Spleen (tissue), 11 donors: Measurements from ENCODE around the gene TRIM32. TPM values are rescaled to one million over a fixed set of nuclear protein-coding genes. Genes with fewer than 3 reads are reported as not detected.

Source experiments
- DNase-seq: peaks from one replicate; pipeline ENCODE4 v3.0.0-alpha.2; 2020
- H3K27ac ChIP-seq, 8 donors: fragments of 200-600 bp; sonication (generic) in 7 of 8; 1 replicate in 4 of 8; 2 replicates in 4 of 8; pipeline versions ENCODE4 v1.5.0 to v1.8.0; 2016 to 2021; ENCODE audit warnings: inconsistent platforms in 4 of 8, mild to moderate bottlenecking in 4 of 8, moderate library complexity in 1 of 8
- H3K27me3 ChIP-seq, 7 donors: fragments of 200-600 bp; sonication (generic) in 6 of 7; replicated peaks in 1 of 7; 1 replicate in 4 of 7; 2 replicates in 3 of 7; pipeline versions ENCODE4 v1.5.0 to v1.8.0; 2016 to 2021; ENCODE audit warnings: inconsistent platforms in 3 of 7, mild to moderate bottlenecking in 1 of 7
- H3K36me3 ChIP-seq, 6 donors: fragments of 200-600 bp; sonication (generic) in 5 of 6; 1 replicate in 4 of 6; 2 replicates in 2 of 6; pipeline versions ENCODE4 v1.5.0 to v1.8.0; 2016 to 2021; ENCODE audit warnings: inconsistent platforms in 2 of 6
- H3K4me1 ChIP-seq, 6 donors: fragments of 200-600 bp; sonication (generic) in 5 of 6; 1 replicate in 3 of 6; 2 replicates in 3 of 6; pipeline versions ENCODE4 v1.5.0 to v1.8.0; 2016 to 2021; ENCODE audit warnings: inconsistent platforms in 3 of 6
- H3K4me3 ChIP-seq, 8 donors: fragments of 200-600 bp; sonication (generic) in 7 of 8; 1 replicate in 4 of 8; 2 replicates in 4 of 8; pipeline versions ENCODE4 v1.5.0 to v1.8.0; 2016 to 2021; ENCODE audit warnings: inconsistent platforms in 4 of 8, mild to moderate bottlenecking in 4 of 8, moderate library complexity in 2 of 8
- H3K9me3 ChIP-seq, 8 donors: fragments of 200-600 bp; sonication (generic) in 7 of 8; 1 replicate in 4 of 8; 2 replicates in 4 of 8; pipeline versions ENCODE4 v1.5.0 to v1.8.0; 2016 to 2021; ENCODE audit warnings: inconsistent platforms in 4 of 8
- POLR2A ChIP-seq, 3 donors: fragments of 450-650 bp; IDR thresholded peaks; one replicate each; pipeline ENCODE4 v1.5.1; 2017; ENCODE audit warnings: antibody characterized with exemption in 3 of 3, mild to moderate bottlenecking in 1 of 3
- POLR2AphosphoS5 ChIP-seq, 3 donors: sonication (generic); formaldehyde crosslinking; IDR thresholded peaks; one replicate each; pipeline ENCODE4 v1.5.1; 2017; ENCODE audit warnings: antibody characterized with exemption in 3 of 3
- WGBS, 5 donors: extraction: QIAGEN DNeasy Blood & Tissue Kit in 3 of 5; methylation state at CpG; one replicate each; pipeline versions ENCODE4 v1.1.5 to v1.1.7; 2013 to 2018; 5-methylcytosine and 5-hydroxymethylcytosine counted together
- intact Hi-C: fragments of 100-400 bp; cut with DNase I; formaldehyde crosslinking; loops from one replicate; pipeline ENCODE4 v1.15.0; 2023; ENCODE audit warnings: low total_unique reads
- polyA plus RNA-seq, 3 donors: library from polyadenylated mRNA; stranded (reverse); fragments of 200-250 nt; gene quantifications; one replicate each; pipeline ENCODE4 v1.2.1, GENCODE V29; 2013
- total RNA-seq, 7 donors: library from RNA; depleted of rRNA in 3 of 7; stranded (reverse); fragments of >200 nt in 3 of 7; fragmentation: NEBNext Ultra II Directional in 4 of 7; extraction: Animal tissue kit (Norgen Biotek cat#: 25700) in 4 of 7; gene quantifications; one replicate each; pipeline versions ENCODE4 v1.1.0 to v1.2.1, GENCODE V29; 2016 to 2021
- TF ChIP-seq, protein P1 (sequence below), 11 experiments: fragments of 200-600 bp in 7 of 11; fragments of 450-650 bp in 4 of 11; sonication (generic) in 4 of 11; IDR thresholded peaks in 8 of 11; conservative IDR thresholded peaks in 3 of 11; 1 replicate in 7 of 11; 2 replicates in 4 of 11; pipeline versions ENCODE4 v1.4.0 to v1.8.0; 2016 to 2021; ENCODE audit warnings: antibody characterized with exemption in 11 of 11, inconsistent platforms in 4 of 11, mild to moderate bottlenecking in 1 of 11
- donor health status: healthy with polysubstance abuse.
- donor health status: DM: no; HTN: no; CAD: no; lungs with moderate emphysema.
- donor health status: DM: no; HTN: no; CAD: no.
- donor health status: Bipolar disorder and iron deficiency.
- donor health status: healthy.
- donor health status: DM: no; HTN: no; CAD: no.
- donor health status: DM: yes; HTN: yes; CAD: no.

TRIM32 gene
- total and polyA plus RNA-seq, 10 donors: 3.1 to 22.1 (median 17.2) TPM

DNA sequence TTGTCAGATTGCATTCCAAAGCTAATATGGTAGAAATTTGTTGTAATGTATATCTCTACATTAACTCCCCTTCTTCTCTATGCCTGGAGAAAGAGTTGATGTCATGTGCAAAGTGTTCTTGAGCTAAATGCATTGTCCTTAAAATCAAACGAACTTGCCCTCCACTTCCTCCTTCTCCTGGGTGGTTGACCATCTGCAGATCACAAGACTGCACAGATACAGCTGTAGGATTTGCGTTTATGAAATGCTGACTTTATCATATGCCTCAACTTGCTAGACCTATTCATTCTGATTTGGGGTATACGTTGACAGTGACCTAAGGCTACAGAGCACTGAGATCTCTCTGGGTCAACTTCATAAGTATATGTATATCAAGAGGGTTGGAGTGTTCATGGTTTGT, 8.3 kb downstream of the TRIM32 start:
- H3K4me1 ChIP-seq: peaks cover 0 to 48% (median 26%) of the 10 kb centered on the region in 6 donors
- WGBS, 5 donors: 11 to 48% (median 34%) methylated on average over 3 of the region's 3 CpGs
- H3K27me3 ChIP-seq: no peaks in the 10 kb centered on the region

DNA sequence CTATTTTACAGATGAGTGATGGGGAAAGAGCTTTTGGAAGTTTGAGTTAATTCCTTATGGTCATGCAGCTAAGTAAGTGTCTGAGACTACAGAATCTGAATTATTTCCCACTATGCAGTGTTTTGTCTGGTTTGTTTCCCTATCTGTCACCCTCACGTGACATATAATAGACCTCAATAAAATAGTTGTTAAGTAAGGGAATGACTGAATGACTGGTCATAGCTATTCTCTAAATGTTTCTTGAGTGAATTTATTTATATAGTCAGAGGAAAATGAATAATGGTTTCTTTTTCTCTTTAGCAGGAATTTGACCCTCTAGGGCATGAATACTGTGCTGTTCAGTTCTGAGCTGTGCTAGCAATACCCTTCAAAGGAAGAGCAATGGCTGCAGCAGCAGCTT, 10.3 kb downstream of the TRIM32 start:
- 76 to 83% (median 78%) methylated on average over 1 of the region's 1 CpG for WGBS, 5 donors
- Histone ChIP-seq H3K27me3 (no peaks in the 10 kb centered on the region), H3K36me3 (peaks cover 5 to 38% (median 24%) of the 10 kb centered on the region in 6 donors), H3K27ac (no peak overlapping the region), H3K4me3 (no peak overlapping the region), H3K9me3 (no peaks in the 10 kb centered on the region), H3K4me1 (peaks cover 0 to 31% (median 15%) of the 10 kb centered on the region in 6 donors)
- TF ChIP-seq, protein P1, sequence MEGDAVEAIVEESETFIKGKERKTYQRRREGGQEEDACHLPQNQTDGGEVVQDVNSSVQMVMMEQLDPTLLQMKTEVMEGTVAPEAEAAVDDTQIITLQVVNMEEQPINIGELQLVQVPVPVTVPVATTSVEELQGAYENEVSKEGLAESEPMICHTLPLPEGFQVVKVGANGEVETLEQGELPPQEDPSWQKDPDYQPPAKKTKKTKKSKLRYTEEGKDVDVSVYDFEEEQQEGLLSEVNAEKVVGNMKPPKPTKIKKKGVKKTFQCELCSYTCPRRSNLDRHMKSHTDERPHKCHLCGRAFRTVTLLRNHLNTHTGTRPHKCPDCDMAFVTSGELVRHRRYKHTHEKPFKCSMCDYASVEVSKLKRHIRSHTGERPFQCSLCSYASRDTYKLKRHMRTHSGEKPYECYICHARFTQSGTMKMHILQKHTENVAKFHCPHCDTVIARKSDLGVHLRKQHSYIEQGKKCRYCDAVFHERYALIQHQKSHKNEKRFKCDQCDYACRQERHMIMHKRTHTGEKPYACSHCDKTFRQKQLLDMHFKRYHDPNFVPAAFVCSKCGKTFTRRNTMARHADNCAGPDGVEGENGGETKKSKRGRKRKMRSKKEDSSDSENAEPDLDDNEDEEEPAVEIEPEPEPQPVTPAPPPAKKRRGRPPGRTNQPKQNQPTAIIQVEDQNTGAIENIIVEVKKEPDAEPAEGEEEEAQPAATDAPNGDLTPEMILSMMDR (IDR thresholded peaks at IDR 0.05 in 8 of 11, conservative IDR thresholded peaks at IDR 0.05 in 3 of 11): no peak
- TF ChIP-seq POLR2AphosphoS5 (IDR thresholded peaks at IDR 0.05) (no peak), POLR2A (IDR thresholded peaks at IDR 0.05) (no peak)
- no peak for DNase-seq
- intact Hi-C loops: no loop called here

More for the DNA sequence above, 8.3 kb downstream of the TRIM32 start:
- no peak for DNase-seq
- intact Hi-C loops: no loop called here
- no peak for TF ChIP-seq POLR2AphosphoS5 (IDR thresholded peaks at IDR 0.05)
- TF ChIP-seq, protein P1 (IDR thresholded peaks at IDR 0.05 in 8 of 11, conservative IDR thresholded peaks at IDR 0.05 in 3 of 11): no peak
- TF ChIP-seq POLR2A (IDR thresholded peaks at IDR 0.05): no peak
- H3K36me3 ChIP-seq: peaks cover 5 to 32% (median 24%) of the 10 kb centered on the region in 6 donors
- H3K4me3 ChIP-seq: no peak overlapping the region
- no peak overlapping the region for H3K27ac ChIP-seq
- no peaks in the 10 kb centered on the region for H3K9me3 ChIP-seq

DNA sequence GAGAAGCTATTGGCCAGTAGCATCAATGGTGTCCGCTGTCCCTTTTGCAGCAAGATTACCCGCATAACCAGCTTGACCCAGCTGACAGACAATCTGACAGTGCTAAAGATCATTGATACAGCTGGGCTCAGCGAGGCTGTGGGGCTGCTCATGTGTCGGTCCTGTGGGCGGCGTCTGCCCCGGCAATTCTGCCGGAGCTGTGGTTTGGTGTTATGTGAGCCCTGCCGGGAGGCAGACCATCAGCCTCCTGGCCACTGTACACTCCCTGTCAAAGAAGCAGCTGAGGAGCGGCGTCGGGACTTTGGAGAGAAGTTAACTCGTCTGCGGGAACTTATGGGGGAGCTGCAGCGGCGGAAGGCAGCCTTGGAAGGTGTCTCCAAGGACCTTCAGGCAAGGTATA, 10.8 kb downstream of the TRIM32 start:
- H3K9me3 ChIP-seq: no peaks in the 10 kb centered on the region
- TF ChIP-seq, protein P1 (IDR thresholded peaks at IDR 0.05 in 8 of 11, conservative IDR thresholded peaks at IDR 0.05 in 3 of 11): no peak
- TF ChIP-seq POLR2A (IDR thresholded peaks at IDR 0.05) (no peak), POLR2AphosphoS5 (IDR thresholded peaks at IDR 0.05) (peak in 1 of 3 donors; percentile 19)
- H3K27me3 ChIP-seq: no peaks in the 10 kb centered on the region
- peaks cover 5 to 42% (median 24%) of the 10 kb centered on the region in 6 donors for H3K36me3 ChIP-seq
- no peak overlapping the region for H3K4me3 ChIP-seq
- peaks cover 0 to 25% (median 11%) of the 10 kb centered on the region in 6 donors for H3K4me1 ChIP-seq
- peak; percentile 69 for DNase-seq
- WGBS, 5 donors: 94 to 97% (median 96%) methylated on average over 8 to 16 of the region's 16 CpGs
- intact Hi-C loops: no loop called here
- H3K27ac ChIP-seq: no peak overlapping the region

DNA sequence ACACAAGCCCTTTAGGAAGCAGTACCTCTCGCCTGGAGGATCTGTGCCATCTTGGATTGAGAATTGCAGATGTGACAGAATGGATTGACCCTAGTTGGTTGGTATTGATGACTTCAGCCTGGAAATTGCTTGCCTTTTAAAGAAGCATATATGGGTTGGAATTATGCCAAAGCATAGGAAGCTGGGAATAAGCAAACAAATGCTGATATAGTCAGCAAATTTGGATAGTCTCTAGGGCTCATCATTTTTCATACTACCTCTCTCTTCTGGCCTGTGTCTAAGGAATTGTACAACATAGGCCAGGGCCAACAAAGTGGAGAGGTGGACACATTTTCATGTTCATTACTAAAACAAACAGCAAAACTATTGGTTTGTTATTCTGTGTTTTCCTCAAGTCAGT, 13.2 kb downstream of the TRIM32 start:
- no peak for DNase-seq
- Histone ChIP-seq H3K9me3 (no peaks in the 10 kb centered on the region), H3K27ac (no peak overlapping the region), H3K27me3 (no peaks in the 10 kb centered on the region), H3K4me3 (no peak overlapping the region), H3K36me3 (peaks cover 5 to 42% (median 24%) of the 10 kb centered on the region in 6 donors), H3K4me1 (peaks cover 0 to 7% (median 2%) of the 10 kb centered on the region in 6 donors)
- intact Hi-C loops: no loop called here
- WGBS, 5 donors: 86 to 97% (median 94%) methylated on average over 1 of the region's 1 CpG
- TF ChIP-seq POLR2AphosphoS5 (IDR thresholded peaks at IDR 0.05) (no peak), POLR2A (IDR thresholded peaks at IDR 0.05) (no peak)
- TF ChIP-seq, protein P1 (IDR thresholded peaks at IDR 0.05 in 8 of 11, conservative IDR thresholded peaks at IDR 0.05 in 3 of 11): no peak
